ENCODE data around the gene DARS1.

The DARS1 gene

GRCh38 chr2:136023416-136023815, 38.0 kb upstream of the DARS1 start:
- no peak for DNase-seq (ENCODE audit: low spot score in 2 of 2)
- H3K36me3 Mint-ChIP-seq (ENCODE audit: insufficient read depth), result no peaks in the 10 kb centered on the region
- no peaks in the 10 kb centered on the region for H3K27me3 Mint-ChIP-seq
- no peak overlapping the region for H3K27ac Mint-ChIP-seq (ENCODE audit: low read depth)
- no peaks in the 10 kb centered on the region for H3K9me3 Mint-ChIP-seq
- H3K4me3 Mint-ChIP-seq, result no peak overlapping the region
- no peak for ATAC-seq (replicated peaks; ENCODE audit: extremely low read depth, poor library complexity, severe bottlenecking)
- no peaks in the 10 kb centered on the region for H3K4me1 Mint-ChIP-seq

GRCh38 chr2:136022396-136023146, 37.1 kb upstream of the DARS1 start:
- ATAC-seq (replicated peaks; ENCODE audit: extremely low read depth, poor library complexity, severe bottlenecking) (no peak), DNase-seq (ENCODE audit: low spot score in 2 of 2) (no peak)
- Mint-ChIP-seq H3K9me3 (no peaks in the 10 kb centered on the region), H3K4me3 (no peak overlapping the region), H3K36me3 (ENCODE audit: insufficient read depth) (no peaks in the 10 kb centered on the region), H3K27me3 (no peaks in the 10 kb centered on the region), H3K27ac (ENCODE audit: low read depth) (no peak overlapping the region), H3K4me1 (no peaks in the 10 kb centered on the region)

- H3K4me3 Mint-ChIP-seq, result no peak overlapping the region
- H3K27ac Mint-ChIP-seq (ENCODE audit: low read depth), result no peak overlapping the region
- H3K4me1 Mint-ChIP-seq, result no peaks in the 10 kb centered on the region
- H3K9me3 Mint-ChIP-seq, result no peaks in the 10 kb centered on the region
- no peaks in the 10 kb centered on the region for H3K27me3 Mint-ChIP-seq
- ATAC-seq (replicated peaks; ENCODE audit: extremely low read depth, poor library complexity, severe bottlenecking) (no peak), DNase-seq (ENCODE audit: low spot score in 2 of 2) (no peak)
- no peaks in the 10 kb centered on the region for H3K36me3 Mint-ChIP-seq (ENCODE audit: insufficient read depth)
These were observed 36.5 kb upstream of the DARS1 start for GRCh38 chr2:136021976-136022375.

- Mint-ChIP-seq H3K4me3 (no peak overlapping the region), H3K27ac (ENCODE audit: low read depth) (no peak overlapping the region), H3K27me3 (no peaks in the 10 kb centered on the region), H3K9me3 (no peaks in the 10 kb centered on the region), H3K36me3 (ENCODE audit: insufficient read depth) (no peaks in the 10 kb centered on the region), H3K4me1 (peaks cover 2% of the 10 kb centered on the region)
- ATAC-seq (replicated peaks; ENCODE audit: extremely low read depth, poor library complexity, severe bottlenecking) (no peak), DNase-seq (ENCODE audit: low spot score in 2 of 2) (no peak)
These were observed 36.0 kb upstream of the DARS1 start for GRCh38 chr2:136021406-136021805.

- Mint-ChIP-seq H3K4me1 (peaks cover 8% of the 10 kb centered on the region), H3K9me3 (no peaks in the 10 kb centered on the region), H3K27me3 (no peaks in the 10 kb centered on the region), H3K4me3 (no peak overlapping the region), H3K36me3 (ENCODE audit: insufficient read depth) (no peaks in the 10 kb centered on the region), H3K27ac (ENCODE audit: low read depth) (no peak overlapping the region)
- ATAC-seq (replicated peaks; ENCODE audit: extremely low read depth, poor library complexity, severe bottlenecking) (no peak), DNase-seq (ENCODE audit: low spot score in 2 of 2) (no peak)
These were observed 35.4 kb upstream of the DARS1 start for GRCh38 chr2:136020831-136021230.

GRCh38 chr2:136019825-136020224, 34.4 kb upstream of the DARS1 start:
- Mint-ChIP-seq H3K4me1 (peaks cover 16% of the 10 kb centered on the region), H3K36me3 (ENCODE audit: insufficient read depth) (no peaks in the 10 kb centered on the region), H3K27ac (ENCODE audit: low read depth) (no peak overlapping the region), H3K9me3 (no peaks in the 10 kb centered on the region), H3K27me3 (no peaks in the 10 kb centered on the region), H3K4me3 (no peak overlapping the region)
- no peak for DNase-seq (ENCODE audit: low spot score in 2 of 2)
- no peak for ATAC-seq (replicated peaks; ENCODE audit: extremely low read depth, poor library complexity, severe bottlenecking)

GRCh38 chr2:136019306-136019705, 33.9 kb upstream of the DARS1 start:
- H3K36me3 Mint-ChIP-seq (ENCODE audit: insufficient read depth), result no peaks in the 10 kb centered on the region
- H3K27ac Mint-ChIP-seq (ENCODE audit: low read depth), result no peak overlapping the region
- DNase-seq (ENCODE audit: low spot score in 2 of 2) (no peak), ATAC-seq (replicated peaks; ENCODE audit: extremely low read depth, poor library complexity, severe bottlenecking) (peak; percentile 19)
- H3K27me3 Mint-ChIP-seq, result no peaks in the 10 kb centered on the region
- peaks cover 21% of the 10 kb centered on the region for H3K4me1 Mint-ChIP-seq
- H3K9me3 Mint-ChIP-seq, result no peaks in the 10 kb centered on the region
- H3K4me3 Mint-ChIP-seq, result no peak overlapping the region

GRCh38 chr2:136017786-136018185, 32.4 kb upstream of the DARS1 start:
- Mint-ChIP-seq H3K27ac (ENCODE audit: low read depth) (no peak overlapping the region), H3K9me3 (no peaks in the 10 kb centered on the region), H3K27me3 (no peaks in the 10 kb centered on the region), H3K4me1 (peaks cover 29% of the 10 kb centered on the region), H3K4me3 (no peak overlapping the region), H3K36me3 (ENCODE audit: insufficient read depth) (no peaks in the 10 kb centered on the region)
- DNase-seq (ENCODE audit: low spot score in 2 of 2), result no peak
- no peak for ATAC-seq (replicated peaks; ENCODE audit: extremely low read depth, poor library complexity, severe bottlenecking)

GRCh38 chr2:136016836-136017235, 31.4 kb upstream of the DARS1 start:
- Mint-ChIP-seq H3K27ac (ENCODE audit: low read depth) (peak overlapping the region; percentile 22), H3K4me1 (peaks cover 32% of the 10 kb centered on the region)

GRCh38 chr2:136016427-136016826, 31.0 kb upstream of the DARS1 start:
- no peak overlapping the region for H3K4me3 Mint-ChIP-seq
- no peaks in the 10 kb centered on the region for H3K27me3 Mint-ChIP-seq
- no peak for ATAC-seq (replicated peaks; ENCODE audit: extremely low read depth, poor library complexity, severe bottlenecking)
- no peaks in the 10 kb centered on the region for H3K9me3 Mint-ChIP-seq
- H3K36me3 Mint-ChIP-seq (ENCODE audit: insufficient read depth), result no peaks in the 10 kb centered on the region
- peaks cover 32% of the 10 kb centered on the region for H3K4me1 Mint-ChIP-seq
- no peak for DNase-seq (ENCODE audit: low spot score in 2 of 2)
- peak overlapping the region; percentile 22 for H3K27ac Mint-ChIP-seq (ENCODE audit: low read depth)

More at GRCh38 chr2:136016836-136017235, 31.4 kb upstream of the DARS1 start:
- Mint-ChIP-seq H3K9me3 (no peaks in the 10 kb centered on the region), H3K27me3 (no peaks in the 10 kb centered on the region), H3K4me3 (no peak overlapping the region), H3K36me3 (ENCODE audit: insufficient read depth) (no peaks in the 10 kb centered on the region)
- DNase-seq (ENCODE audit: low spot score in 2 of 2) (no peak), ATAC-seq (replicated peaks; ENCODE audit: extremely low read depth, poor library complexity, severe bottlenecking) (no peak)

GRCh38 chr2:136015699-136016098, 30.3 kb upstream of the DARS1 start:
- DNase-seq (ENCODE audit: low spot score in 2 of 2) (no peak), ATAC-seq (replicated peaks; ENCODE audit: extremely low read depth, poor library complexity, severe bottlenecking) (peak; percentile 87)
- Mint-ChIP-seq H3K9me3 (no peaks in the 10 kb centered on the region), H3K27me3 (no peaks in the 10 kb centered on the region), H3K4me1 (peaks cover 32% of the 10 kb centered on the region), H3K27ac (ENCODE audit: low read depth) (no peak overlapping the region), H3K36me3 (ENCODE audit: insufficient read depth) (no peaks in the 10 kb centered on the region), H3K4me3 (no peak overlapping the region)

- no peak for ATAC-seq (replicated peaks; ENCODE audit: extremely low read depth, poor library complexity, severe bottlenecking)
- H3K9me3 Mint-ChIP-seq, result no peaks in the 10 kb centered on the region
- H3K4me3 Mint-ChIP-seq, result no peak overlapping the region
- no peaks in the 10 kb centered on the region for H3K27me3 Mint-ChIP-seq
- H3K4me1 Mint-ChIP-seq, result peaks cover 32% of the 10 kb centered on the region
- no peak for DNase-seq (ENCODE audit: low spot score in 2 of 2)
- H3K27ac Mint-ChIP-seq (ENCODE audit: low read depth), result peak overlapping the region; percentile 22
- H3K36me3 Mint-ChIP-seq (ENCODE audit: insufficient read depth), result no peaks in the 10 kb centered on the region
These were observed 29.0 kb upstream of the DARS1 start for GRCh38 chr2:136014411-136014810.

- Mint-ChIP-seq H3K36me3 (ENCODE audit: insufficient read depth) (no peaks in the 10 kb centered on the region), H3K27ac (ENCODE audit: low read depth) (peak overlapping the region; percentile 22), H3K27me3 (no peaks in the 10 kb centered on the region), H3K4me3 (no peak overlapping the region), H3K4me1 (peaks cover 32% of the 10 kb centered on the region), H3K9me3 (no peaks in the 10 kb centered on the region)
- DNase-seq (ENCODE audit: low spot score in 2 of 2) (no peak), ATAC-seq (replicated peaks; ENCODE audit: extremely low read depth, poor library complexity, severe bottlenecking) (no peak)
These were observed 28.5 kb upstream of the DARS1 start for GRCh38 chr2:136013955-136014354.
